DND-41 (cell line): ENCODE results near the gene DIAPH2.

Experiments used
- ATAC-seq: fragments of 200-7000 bp; cut with Tn5 transposase; 3 replicates; pipeline ENCODE4 v1.9.1; 2021; ENCODE audit warnings: low read depth; ENCODE audit not compliant: insufficient read depth
- DNase-seq: peaks from one replicate; pipeline ENCODE4 v3.0.0-alpha.2; 2020
- H2AFZ ChIP-seq: 2 replicates; pipeline ENCODE4 v1.6.0; 2012; ENCODE audit warnings: low read depth, low read length
- H3K27ac ChIP-seq: 2 replicates; pipeline ENCODE4 v1.5.1; 2012; ENCODE audit warnings: low read length, inconsistent platforms
- H3K27me3 ChIP-seq: fragments of 200-600 bp; sonication (generic); 2 replicates; pipeline ENCODE4 v1.6.0; 2012; ENCODE audit warnings: low read length, mild to moderate bottlenecking, inconsistent platforms; ENCODE audit not compliant: insufficient read depth, poor library complexity
- H3K36me3 ChIP-seq: 2 replicates; pipeline ENCODE4 v1.5.1; 2012; ENCODE audit warnings: low read length, inconsistent platforms; ENCODE audit not compliant: insufficient read depth
- H3K4me1 ChIP-seq: 2 replicates; pipeline ENCODE4 v1.5.1; 2012; ENCODE audit warnings: mild to moderate bottlenecking, low read length; ENCODE audit not compliant: insufficient read depth
- H3K4me2 ChIP-seq: 2 replicates; pipeline ENCODE4 v1.6.0; 2012; ENCODE audit warnings: mild to moderate bottlenecking, moderate library complexity, low read length, inconsistent platforms; ENCODE audit not compliant: insufficient read depth
- H3K4me3 ChIP-seq, 2 experiments: fragments of 200-600 bp in 1 of 2; shearing (Covaris generic) in 1 of 2; 2 replicates each; pipeline ENCODE4 v1.5.1; 2012 to 2016; ENCODE audit warnings: inconsistent platforms in 2 of 2, low read length in 2 of 2, mild to moderate bottlenecking in 2 of 2, low read depth in 1 of 2, moderate library complexity in 1 of 2
- H3K79me2 ChIP-seq: 2 replicates; pipeline ENCODE4 v1.6.0; 2012; ENCODE audit warnings: low read length, inconsistent platforms; ENCODE audit not compliant: insufficient read depth
- H3K9ac ChIP-seq: 2 replicates; pipeline ENCODE4 v1.6.0; 2012; ENCODE audit warnings: low read depth, mild to moderate bottlenecking, inconsistent platforms, low read length, moderate library complexity
- H3K9me3 ChIP-seq: 2 replicates; pipeline ENCODE4 v1.5.1; 2012; ENCODE audit warnings: low read length, moderate library complexity, mild to moderate bottlenecking, inconsistent platforms; ENCODE audit not compliant: insufficient read depth, severe bottlenecking
- H4K20me1 ChIP-seq: 2 replicates; pipeline ENCODE4 v1.6.0; 2012; ENCODE audit warnings: low read length; ENCODE audit not compliant: insufficient read depth
- CTCF ChIP-seq: IDR thresholded peaks from 2 replicates; pipeline ENCODE4 v1.5.1; 2012; ENCODE audit warnings: borderline replicate concordance, low read length, moderate library complexity, mild to moderate bottlenecking; ENCODE audit not compliant: poor library complexity, severe bottlenecking; ENCODE audit errors: extremely low read depth
- EZH2 ChIP-seq: IDR thresholded peaks from 3 replicates; pipeline ENCODE4 v1.6.1; 2012; ENCODE audit warnings: borderline replicate concordance, low read depth, mild to moderate bottlenecking, moderate library complexity, low read length, inconsistent platforms; ENCODE audit not compliant: severe bottlenecking

Gene DIAPH2

DNA sequence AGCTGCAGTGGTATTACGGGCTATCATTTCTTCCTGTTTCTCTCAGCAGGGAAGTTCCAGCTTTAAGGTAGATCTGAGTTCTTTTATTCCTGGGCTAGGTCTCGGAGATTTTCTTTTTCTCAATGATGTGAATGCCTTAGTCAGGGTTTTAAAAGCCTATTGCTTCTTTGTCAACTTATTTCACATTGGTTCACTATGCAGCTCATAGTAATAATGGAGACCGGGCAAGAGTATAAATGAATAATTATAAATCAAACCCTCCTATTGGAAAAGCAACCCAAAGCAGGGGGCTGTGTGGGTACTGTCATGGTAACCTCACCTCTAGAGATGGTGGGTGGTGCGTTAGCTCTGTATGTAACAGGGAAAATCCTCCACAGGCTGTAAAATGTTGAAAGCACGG lies 762.7 kb downstream of the DIAPH2 start:
- no peaks in the 10 kb centered on the region for H3K36me3 ChIP-seq
- H3K4me3 ChIP-seq, result no peak overlapping the region
- H4K20me1 ChIP-seq, result no peaks in the 10 kb centered on the region
- no peaks in the 10 kb centered on the region for H3K79me2 ChIP-seq
- no peak for DNase-seq
- no peaks in the 10 kb centered on the region for H3K4me1 ChIP-seq
- no peak overlapping the region for H3K9ac ChIP-seq
- H3K4me2 ChIP-seq, result no peak overlapping the region
- H3K27ac ChIP-seq, result no peak overlapping the region
- H3K9me3 ChIP-seq, result no peaks in the 10 kb centered on the region
- H2AFZ ChIP-seq, result no peak overlapping the region
- H3K27me3 ChIP-seq, result no peaks in the 10 kb centered on the region
- no peak for ATAC-seq
- TF ChIP-seq EZH2 (no peak), CTCF (no peak)

- no peaks in the 10 kb centered on the region for H3K36me3 ChIP-seq
- DNase-seq (no peak), ATAC-seq (no peak)
- no peak overlapping the region for H3K4me2 ChIP-seq
- no peak overlapping the region for H3K4me3 ChIP-seq
- H3K9ac ChIP-seq, result no peak overlapping the region
- TF ChIP-seq CTCF (no peak), EZH2 (no peak)
- no peaks in the 10 kb centered on the region for H3K4me1 ChIP-seq
- H3K27ac ChIP-seq, result no peak overlapping the region
- H4K20me1 ChIP-seq, result no peaks in the 10 kb centered on the region
- no peaks in the 10 kb centered on the region for H3K79me2 ChIP-seq
- no peak overlapping the region for H2AFZ ChIP-seq
- H3K9me3 ChIP-seq, result no peaks in the 10 kb centered on the region
- no peaks in the 10 kb centered on the region for H3K27me3 ChIP-seq
Observed at GRCh38 chrX:97452283-97452682, 767.6 kb downstream of the DIAPH2 start.

- no peak for TF ChIP-seq CTCF
- TF ChIP-seq EZH2, result no peak
- H3K79me2 ChIP-seq, result no peaks in the 10 kb centered on the region
- H3K9ac ChIP-seq, result no peak overlapping the region
- no peak overlapping the region for H3K4me2 ChIP-seq
- H2AFZ ChIP-seq, result no peak overlapping the region
- H3K9me3 ChIP-seq, result no peaks in the 10 kb centered on the region
- H3K4me1 ChIP-seq, result no peaks in the 10 kb centered on the region
- DNase-seq (no peak), ATAC-seq (no peak)
- H3K36me3 ChIP-seq, result no peaks in the 10 kb centered on the region
- no peaks in the 10 kb centered on the region for H4K20me1 ChIP-seq
- H3K27me3 ChIP-seq, result no peaks in the 10 kb centered on the region
- H3K4me3 ChIP-seq, result no peak overlapping the region
- no peak overlapping the region for H3K27ac ChIP-seq
Observed at GRCh38 chrX:97461763-97462162, 777.1 kb downstream of the DIAPH2 start.

- Histone ChIP-seq H3K4me1 (peaks cover 10% of the 10 kb centered on the region), H3K27ac (no peak overlapping the region), H3K9ac (no peak overlapping the region), H3K36me3 (no peaks in the 10 kb centered on the region), H2AFZ (no peak overlapping the region), H3K4me3 (no peak overlapping the region), H3K9me3 (no peaks in the 10 kb centered on the region), H3K79me2 (no peaks in the 10 kb centered on the region), H3K4me2 (no peak overlapping the region), H4K20me1 (no peaks in the 10 kb centered on the region), H3K27me3 (no peaks in the 10 kb centered on the region)
- TF ChIP-seq CTCF (no peak), EZH2 (no peak)
- DNase-seq (peak; percentile 20), ATAC-seq (peak; percentile 99)
Observed at GRCh38 chrX:97471071-97471470, 786.4 kb downstream of the DIAPH2 start.
